Activated naive CD4-positive, alpha-beta T cell (primary cell): Measurements from ENCODE around the gene PDE6B.
"Not testable (repeated sequence)": the region's sequence is repeated elsewhere in the genome, so short reads cannot be mapped to it uniquely, and the experiment has no call there.

Experiments used
- DNase-seq, 4 experiments: peaks; one replicate each; lab custom pipeline; 2025; lab: John Stamatoyannopoulos, UW

The PDE6B gene

GRCh38 chr4:656436-657337 is 31.3 kb downstream of the PDE6B start:
- DNase-seq, result no peak

- DNase-seq, result no peak
Observed at GRCh38 chr4:657338-657833, 32.0 kb downstream of the PDE6B start.

- no peak for DNase-seq
Observed at GRCh38 chr4:657834-658667, 32.7 kb downstream of the PDE6B start.

- DNase-seq, result no peak
Observed at GRCh38 chr4:658681-659667, 33.6 kb downstream of the PDE6B start.

GRCh38 chr4:659851-660250 is 34.5 kb downstream of the PDE6B start:
- DNase-seq, result no peak

- no peak for DNase-seq
Observed at GRCh38 chr4:660401-660800, 35.0 kb downstream of the PDE6B start.

GRCh38 chr4:661231-661630 is 35.9 kb downstream of the PDE6B start:
- no peak for DNase-seq

- no peak for DNase-seq
Observed at GRCh38 chr4:661881-662761, 36.7 kb downstream of the PDE6B start.

- no peak for DNase-seq
Observed at GRCh38 chr4:663046-663437, 37.7 kb downstream of the PDE6B start.

GRCh38 chr4:663438-664428 is 38.4 kb downstream of the PDE6B start:
- DNase-seq, result peak in 3 of 4 experiments; percentile 37 to 79 (median 57)

GRCh38 chr4:664713-665231 is 39.4 kb downstream of the PDE6B start:
- DNase-seq, result no peak

- DNase-seq, result no peak
Observed at GRCh38 chr4:665381-665750, 40.0 kb downstream of the PDE6B start.

GRCh38 chr4:665751-666435 is 40.5 kb downstream of the PDE6B start:
- no peak for DNase-seq

GRCh38 chr4:666436-666810 is 41.0 kb downstream of the PDE6B start:
- no peak for DNase-seq

- no peak for DNase-seq
Observed at GRCh38 chr4:666822-667544, 41.6 kb downstream of the PDE6B start.

GRCh38 chr4:667545-667925 is 42.2 kb downstream of the PDE6B start:
- DNase-seq, result no peak

GRCh38 chr4:668219-668618 is 42.8 kb downstream of the PDE6B start:
- DNase-seq, result not testable (repeated sequence)
